H1 (cell line): ENCODE measurements around the gene PLEKHA4. TPM values are rescaled to one million over a fixed set of nuclear protein-coding genes. Genes with fewer than 3 reads are reported as not detected.

Experiments used
- CTCF ChIA-PET: fragments of 300-600 bp; sonication (Branson Sonifier 250); formaldehyde crosslinking; loops from one replicate; lab custom pipeline; 2021; ENCODE audit not compliant: partially characterized antibody; lab: Charles Lee
- POLR2A ChIA-PET: fragments of 300-600 bp; sonication (Branson Sonifier 250); formaldehyde crosslinking; loops from one replicate; lab custom pipeline; 2021; ENCODE audit warnings: inconsistent platforms; ENCODE audit not compliant: partially characterized antibody; lab: Charles Lee
- DNase-seq, 2 experiments: peaks; one replicate each; pipeline versions ENCODE4 v3.0.0 to v3.0.0-alpha.2; 2010 to 2022; ENCODE audit warnings: low spot score in 2 of 2, low read depth in 1 of 2, mixed read lengths in 1 of 2
- FAIRE-seq: peaks from 2 replicates; lab custom pipeline; 2011; peaks lifted over from hg19 to GRCh38; lab: Jason Lieb, UNC
- H2AFZ ChIP-seq: 2 replicates; pipeline ENCODE4 v1.8.1; 2012; ENCODE audit warnings: low read length, inconsistent platforms
- H2AK5ac ChIP-seq: 2 replicates; pipeline ENCODE4 v1.6.1; 2013; ENCODE audit warnings: low read depth, low read length
- H2BK120ac ChIP-seq: replicated peaks from 2 replicates; pipeline ENCODE3; 2013; ENCODE audit warnings: low read depth, low read length, inconsistent platforms
- H2BK12ac ChIP-seq: 2 replicates; pipeline ENCODE4 v1.6.1; 2013; ENCODE audit warnings: low read depth, low read length
- H2BK15ac ChIP-seq: 2 replicates; pipeline ENCODE4 v1.6.1; 2013; ENCODE audit warnings: low read length
- H2BK20ac ChIP-seq: 2 replicates; pipeline ENCODE4 v1.6.1; 2013; ENCODE audit warnings: low read length
- H2BK5ac ChIP-seq: 2 replicates; pipeline ENCODE4 v1.6.1; 2013; ENCODE audit warnings: low read depth, low read length
- H3K14ac ChIP-seq: 2 replicates; pipeline ENCODE4 v1.6.1; 2013; ENCODE audit warnings: inconsistent platforms; ENCODE audit not compliant: insufficient read length
- H3K18ac ChIP-seq: 2 replicates; pipeline ENCODE4 v1.6.1; 2013; ENCODE audit warnings: low read length; ENCODE audit errors: extremely low read depth
- H3K23ac ChIP-seq: 2 replicates; pipeline ENCODE4 v1.6.1; 2013; ENCODE audit warnings: inconsistent platforms; ENCODE audit not compliant: insufficient read length
- H3K23me2 ChIP-seq: 2 replicates; pipeline ENCODE4 v1.6.1; 2013; ENCODE audit warnings: low read depth, low read length
- H3K27ac ChIP-seq: 2 replicates; pipeline ENCODE4 v1.6.1; 2011; ENCODE audit warnings: low read depth, low read length, inconsistent platforms
- H3K27me3 ChIP-seq, 4 experiments: replicated peaks in 1 of 4; 1 replicate in 1 of 4; 2 replicates in 3 of 4; pipeline versions ENCODE4 v1.6.1 to v1.8.1; 2011 to 2013; ENCODE audit warnings: low read length in 3 of 4, mild to moderate bottlenecking in 3 of 4, inconsistent platforms in 2 of 4, mixed read lengths in 2 of 4, moderate library complexity in 1 of 4; ENCODE audit not compliant: control insufficient read depth in 3 of 4, insufficient read depth in 3 of 4; ENCODE audit errors: extremely low read depth in 1 of 4
- H3K36me3 ChIP-seq, 4 experiments: 2 replicates each; pipeline versions ENCODE4 v1.6.1 to v1.8.1; 2011 to 2013; ENCODE audit warnings: mild to moderate bottlenecking in 4 of 4, low read length in 3 of 4, moderate library complexity in 2 of 4, control low read depth in 1 of 4, inconsistent platforms in 1 of 4; ENCODE audit not compliant: insufficient read depth in 4 of 4, control insufficient read depth in 2 of 4
- H3K4ac ChIP-seq: replicated peaks from 2 replicates; pipeline ENCODE3; 2013; ENCODE audit warnings: low read length, low read depth, mixed read lengths, inconsistent platforms; ENCODE audit not compliant: insufficient read length
- H3K4me1 ChIP-seq, 4 experiments: replicated peaks in 1 of 4; 1 replicate in 1 of 4; 2 replicates in 3 of 4; pipeline versions ENCODE4 v1.6.1 to v1.8.1; 2011 to 2013; ENCODE audit warnings: low read length in 3 of 4, inconsistent platforms in 2 of 4, mixed read lengths in 1 of 4; ENCODE audit not compliant: insufficient read depth in 4 of 4, control insufficient read depth in 3 of 4
- H3K4me2 ChIP-seq, 2 experiments: 2 replicates each; pipeline versions ENCODE4 v1.6.1 to v1.8.1; 2011 to 2013; ENCODE audit warnings: low read depth in 2 of 2, low read length in 2 of 2, control low read depth in 1 of 2, inconsistent platforms in 1 of 2, mild to moderate bottlenecking in 1 of 2; ENCODE audit not compliant: insufficient read depth in 1 of 2
- H3K4me3 ChIP-seq, 4 experiments: fragments of 200-600, 300-600 bp in 1 of 4; sonication (generic), shearing (Covaris generic), sonication (Bioruptor Twin) in 1 of 4; 2 replicates each; pipeline versions ENCODE4 v1.5.1 to v1.8.1; 2011 to 2016; ENCODE audit warnings: low read length in 4 of 4, low read depth in 3 of 4, control low read depth in 2 of 4, inconsistent platforms in 2 of 4, mild to moderate bottlenecking in 2 of 4, mixed read lengths in 1 of 4, moderate library complexity in 1 of 4; ENCODE audit not compliant: insufficient read depth in 2 of 4; ENCODE audit errors: extremely low read depth in 1 of 4
- H3K56ac ChIP-seq: replicated peaks from 2 replicates; pipeline ENCODE3; 2013; ENCODE audit warnings: low read depth, mild to moderate bottlenecking, mixed read lengths, low read length, inconsistent platforms; ENCODE audit not compliant: insufficient read length
- H3K79me1 ChIP-seq: 2 replicates; pipeline ENCODE4 v1.6.1; 2013; ENCODE audit warnings: low read depth, low read length, control low read depth
- H3K79me2 ChIP-seq, 2 experiments: 2 replicates each; pipeline versions ENCODE4 v1.6.1 to v1.8.1; 2012 to 2013; ENCODE audit warnings: low read length in 2 of 2, mild to moderate bottlenecking in 2 of 2, inconsistent platforms in 1 of 2; ENCODE audit not compliant: insufficient read depth in 2 of 2, control insufficient read depth in 1 of 2
- H3K9ac ChIP-seq, 4 experiments: replicated peaks in 1 of 4; 1 replicate in 1 of 4; 2 replicates in 3 of 4; pipeline versions ENCODE4 v1.6.1 to v1.8.1; 2011 to 2013; ENCODE audit warnings: low read depth in 3 of 4, low read length in 3 of 4, control low read depth in 2 of 4, mild to moderate bottlenecking in 2 of 4, moderate library complexity in 2 of 4, inconsistent platforms in 1 of 4; ENCODE audit errors: extremely low read depth in 1 of 4
- H3K9me3 ChIP-seq, 2 experiments: 2 replicates each; pipeline versions ENCODE4 v1.6.1 to v1.8.1; 2012 to 2013; ENCODE audit warnings: mild to moderate bottlenecking in 2 of 2, moderate library complexity in 2 of 2, control low read depth in 1 of 2, inconsistent platforms in 1 of 2, low read depth in 1 of 2, low read length in 1 of 2, mixed read lengths in 1 of 2; ENCODE audit not compliant: insufficient read depth in 2 of 2
- H4K20me1 ChIP-seq, 2 experiments: replicated peaks in 1 of 2; 2 replicates each; pipeline versions ENCODE3 to v1.8.1; 2011 to 2013; ENCODE audit warnings: inconsistent platforms in 2 of 2, low read length in 2 of 2, mild to moderate bottlenecking in 1 of 2; ENCODE audit not compliant: insufficient read depth in 2 of 2, control insufficient read depth in 1 of 2
- H4K5ac ChIP-seq: 2 replicates; pipeline ENCODE4 v1.6.1; 2013; ENCODE audit warnings: low read length, low read depth, mixed read lengths, inconsistent platforms; ENCODE audit not compliant: insufficient read length
- H4K8ac ChIP-seq: 2 replicates; pipeline ENCODE4 v1.8.0; 2013; ENCODE audit warnings: mild to moderate bottlenecking, moderate library complexity, low read length, inconsistent platforms; ENCODE audit not compliant: insufficient read depth; ENCODE audit errors: extremely low read depth
- H4K91ac ChIP-seq: replicated peaks from 2 replicates; pipeline ENCODE3; 2013; ENCODE audit warnings: low read length, mixed read lengths, inconsistent platforms; ENCODE audit not compliant: insufficient read length
- RBBP5 ChIP-seq: IDR thresholded peaks from 2 replicates; pipeline ENCODE4 v1.7.1; 2012; ENCODE audit warnings: low read depth, mild to moderate bottlenecking, inconsistent platforms, low read length, moderate library complexity, borderline replicate concordance
- WGBS, 2 experiments: shearing (Covaris generic) in 1 of 2; methylation state at CpG; one replicate each; pipeline versions ENCODE4 v1.1.6 to v1.1.7; 2013 to 2015; ENCODE audit warnings: low lambda C conversion rate in 2 of 2, mixed read lengths in 2 of 2, inconsistent platforms in 1 of 2, low coverage in 1 of 2, missing lambda C conversion rate in 1 of 2; ENCODE audit not compliant: insufficient replicate concordance in 2 of 2, insufficient coverage in 1 of 2, insufficient read length in 1 of 2; ENCODE audit errors: extremely low coverage in 1 of 2, missing lambda C conversion rate in 1 of 2; 5-methylcytosine and 5-hydroxymethylcytosine counted together
- polyA plus RNA-seq, 7 experiments: library from polyadenylated mRNA; depleted of rRNA in 3 of 7; stranded (reverse) in 5 of 7; unstranded in 2 of 7; fragments of >200 nt in 5 of 7; fragments of 200-250 nt in 2 of 7; gene quantifications; 1 replicate in 5 of 7; 2 replicates in 1 of 7; 4 replicates in 1 of 7; pipeline versions ENCODE4 v1.2.1 to v1.2.3, GENCODE V29; 2011 to 2013; ENCODE audit warnings: missing spikeins in 2 of 7, mixed read lengths in 2 of 7
- total RNA-seq: library from RNA; stranded (reverse); fragmentation: NEBNext Ultra II Directional; extraction: Animal tissue kit (Norgen Biotek cat#: 25700); gene quantifications from 2 replicates; pipeline ENCODE4 v1.2.1, GENCODE V29; 2021
- TF ChIP-seq, protein P1 (sequence below): IDR thresholded peaks from 2 replicates; pipeline ENCODE4 v1.6.1; 2011; ENCODE audit warnings: low read depth, mild to moderate bottlenecking, low read length; ENCODE audit not compliant: insufficient read depth

Gene PLEKHA4
- total and polyA plus RNA-seq, 2 of the 8 experiments (the other 6 are each of a cell fraction or from before 2014, with no cell fraction given), result 8.2 to 18.0 TPM

DNA sequence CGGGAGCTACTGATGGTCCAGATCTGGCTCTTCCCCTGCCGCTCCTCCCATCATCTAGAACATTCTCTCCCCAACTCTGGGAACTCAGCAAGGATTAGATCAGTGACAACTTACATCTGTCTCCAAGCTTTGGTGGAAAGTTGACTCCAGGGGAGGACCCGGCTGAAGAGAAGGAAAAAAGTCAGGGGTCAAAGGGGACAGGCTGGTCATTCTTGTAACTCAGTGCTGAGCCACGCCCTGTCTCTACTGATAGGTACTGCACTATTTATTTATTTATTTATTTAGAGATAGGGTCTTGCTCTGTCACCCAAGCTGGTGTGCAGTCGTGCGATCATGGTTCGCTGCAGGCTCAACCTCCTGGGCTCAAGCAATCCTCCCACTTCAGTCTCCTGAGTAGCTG lies 14.3 kb downstream of the PLEKHA4 start:
- H4K8ac ChIP-seq, result no peak overlapping the region
- H3K36me3 ChIP-seq, result 0 out of 8 replicates have a peak, but pooled peaks cover 0 to 5% (median 0%) of the 10 kb centered on the region in 4 experiments
- ChIA-PET POLR2A (interaction anchor here (1.3 to 8.0 kb wide), 4 partner anchors 9 to 24 kb away, joined by 3 to 40 read pairs (median 6); partner anchors contain the start of gene PPP1R15A), CTCF (interaction anchor here (1.2 to 3.5 kb wide), 2 partner anchors 9 to 12 kb away, joined by 3 to 15 read pairs; no protein-coding TSS in a partner anchor)
- peaks cover 0 to 2% (median 0%) of the 10 kb centered on the region in 4 experiments; a peak in 1 of 7 replicates for H3K4me1 ChIP-seq
- no peak overlapping the region for H3K56ac ChIP-seq
- no peaks in the 10 kb centered on the region for H3K23me2 ChIP-seq
- H3K9me3 ChIP-seq, result no peaks in the 10 kb centered on the region
- no peak overlapping the region for H2BK15ac ChIP-seq
- no peak overlapping the region for H3K23ac ChIP-seq
- no peak overlapping the region for H4K5ac ChIP-seq
- no peak overlapping the region for H2BK20ac ChIP-seq
- H3K4ac ChIP-seq, result no peak overlapping the region
- DNase-seq, result no peak
- no peak overlapping the region for H2AFZ ChIP-seq
- H3K18ac ChIP-seq, result no peak overlapping the region
- 97% methylated on average over 7 of the region's 7 CpGs; no CpG with 5 or more reads in 1 of the 2 experiments for WGBS, 2 experiments
- H4K91ac ChIP-seq, result no peak overlapping the region
- H3K79me2 ChIP-seq, result no peaks in the 10 kb centered on the region
- H3K27ac ChIP-seq, result no peak overlapping the region
- no peak overlapping the region for H3K14ac ChIP-seq
- H4K20me1 ChIP-seq, result peaks cover 0 to 1% of the 10 kb centered on the region in 2 experiments
- no peak overlapping the region for H2BK12ac ChIP-seq
- FAIRE-seq, result no peak
- H2AK5ac ChIP-seq, result no peak overlapping the region
- H2BK120ac ChIP-seq, result no peak overlapping the region
- H3K4me3 ChIP-seq, result no peak overlapping the region
- 0 out of 2 replicates have a peak, but pooled peaks cover 2% of the 10 kb centered on the region for H3K79me1 ChIP-seq
- no peak overlapping the region for H2BK5ac ChIP-seq
- H3K4me2 ChIP-seq, result no peak overlapping the region
- H3K9ac ChIP-seq, result no peak overlapping the region
- no peaks in the 10 kb centered on the region for H3K27me3 ChIP-seq
- TF ChIP-seq RBBP5, result no peak
- TF ChIP-seq, protein P1, sequence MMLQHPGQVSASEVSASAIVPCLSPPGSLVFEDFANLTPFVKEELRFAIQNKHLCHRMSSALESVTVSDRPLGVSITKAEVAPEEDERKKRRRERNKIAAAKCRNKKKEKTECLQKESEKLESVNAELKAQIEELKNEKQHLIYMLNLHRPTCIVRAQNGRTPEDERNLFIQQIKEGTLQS, result no peak
